Testis (tissue), 3 donors: ENCODE measurements around the gene WNT11. TPM values are rescaled to one million over a fixed set of nuclear protein-coding genes. Genes with fewer than 3 reads are reported as not detected.

ENCODE experiments used
- DNase-seq: peaks from one replicate; pipeline ENCODE4 v3.0.0-alpha.2; 2019
- H3K27ac ChIP-seq, 2 donors: fragments of 200-600 bp; sonication (generic); one replicate each; pipeline ENCODE4 v1.5.1; 2019
- H3K27me3 ChIP-seq: fragments of 200-600 bp; sonication (generic); one replicate; pipeline ENCODE4 v1.5.1; 2019
- H3K36me3 ChIP-seq: fragments of 200-600 bp; sonication (generic); one replicate; pipeline ENCODE4 v1.5.1; 2017; ENCODE audit warnings: low read depth; ENCODE audit errors: missing control alignments
- H3K4me1 ChIP-seq: fragments of 200-600 bp; sonication (generic); one replicate; pipeline ENCODE4 v1.5.1; 2019
- H3K4me3 ChIP-seq, 2 donors: fragments of 200-600 bp; sonication (generic); one replicate each; pipeline ENCODE4 v1.5.1; 2017 to 2019
- H3K9me3 ChIP-seq: fragments of 200-600 bp; sonication (generic); one replicate; pipeline ENCODE4 v1.5.1; 2017
- POLR2A ChIP-seq: fragments of 450-650 bp; IDR thresholded peaks from one replicate; pipeline ENCODE4 v1.6.1; 2017; ENCODE audit warnings: antibody characterized with exemption, mild to moderate bottlenecking, moderate library complexity
- WGBS, 2 donors: methylation state at CpG; one replicate each; pipeline ENCODE4 v1.1.5; 2018; 5-methylcytosine and 5-hydroxymethylcytosine counted together
- intact Hi-C: fragments of 100-400 bp; cut with DNase I; formaldehyde crosslinking; loops from one replicate; pipeline ENCODE4 v1.15.1; 2023; ENCODE audit warnings: low total_unique reads
- polyA plus RNA-seq: library from polyadenylated mRNA; stranded (reverse); fragments of 350-450 nt; fragmentation: Illumina TruSeq; extraction: RNeasy Lipid Tissue Mini Kit (QIAGEN cat#74804); gene quantifications from one replicate; pipeline ENCODE4 v1.2.3, GENCODE V29; 2014; ENCODE audit warnings: low read depth, low replicate concordance; ENCODE audit not compliant: insufficient read depth
- total RNA-seq, 2 donors: library from RNA; depleted of rRNA; stranded (reverse); fragments of >200 nt; gene quantifications; one replicate each; pipeline ENCODE4 v1.2.3, GENCODE V29; 2016
- TF ChIP-seq, protein P1 (sequence below), 3 experiments: fragments of 450-650 bp in 2 of 3; fragments of 200-600 bp in 1 of 3; sonication (generic) in 1 of 3; IDR thresholded peaks; one replicate each; pipeline ENCODE4 v1.5.1; 2016 to 2019; ENCODE audit warnings: antibody characterized with exemption in 3 of 3, mild to moderate bottlenecking in 2 of 3, moderate library complexity in 1 of 3

Gene WNT11
- total and polyA plus RNA-seq, 3 donors from 2014 or later, result 2.7 to 4.3 (median 2.8) TPM

GRCh38 chr11:76233196-76233921 lies 27.1 kb upstream of the WNT11 start:
- Histone ChIP-seq H3K4me1 (peaks cover 7% of the 10 kb centered on the region), H3K36me3 (no peaks in the 10 kb centered on the region), H3K9me3 (no peaks in the 10 kb centered on the region), H3K27me3 (no peaks in the 10 kb centered on the region), H3K4me3 (no peak overlapping the region), H3K27ac (no peak overlapping the region)
- WGBS, 2 donors, result 88% methylated on average over 9 of the region's 9 CpGs
- no peak for DNase-seq
- intact Hi-C loops, result no loop called here
- TF ChIP-seq, protein P1, sequence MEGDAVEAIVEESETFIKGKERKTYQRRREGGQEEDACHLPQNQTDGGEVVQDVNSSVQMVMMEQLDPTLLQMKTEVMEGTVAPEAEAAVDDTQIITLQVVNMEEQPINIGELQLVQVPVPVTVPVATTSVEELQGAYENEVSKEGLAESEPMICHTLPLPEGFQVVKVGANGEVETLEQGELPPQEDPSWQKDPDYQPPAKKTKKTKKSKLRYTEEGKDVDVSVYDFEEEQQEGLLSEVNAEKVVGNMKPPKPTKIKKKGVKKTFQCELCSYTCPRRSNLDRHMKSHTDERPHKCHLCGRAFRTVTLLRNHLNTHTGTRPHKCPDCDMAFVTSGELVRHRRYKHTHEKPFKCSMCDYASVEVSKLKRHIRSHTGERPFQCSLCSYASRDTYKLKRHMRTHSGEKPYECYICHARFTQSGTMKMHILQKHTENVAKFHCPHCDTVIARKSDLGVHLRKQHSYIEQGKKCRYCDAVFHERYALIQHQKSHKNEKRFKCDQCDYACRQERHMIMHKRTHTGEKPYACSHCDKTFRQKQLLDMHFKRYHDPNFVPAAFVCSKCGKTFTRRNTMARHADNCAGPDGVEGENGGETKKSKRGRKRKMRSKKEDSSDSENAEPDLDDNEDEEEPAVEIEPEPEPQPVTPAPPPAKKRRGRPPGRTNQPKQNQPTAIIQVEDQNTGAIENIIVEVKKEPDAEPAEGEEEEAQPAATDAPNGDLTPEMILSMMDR (IDR thresholded peaks at IDR 0.05), result no peak
- no peak for TF ChIP-seq POLR2A

- Histone ChIP-seq H3K4me3 (no peak overlapping the region), H3K27me3 (no peaks in the 10 kb centered on the region), H3K9me3 (no peaks in the 10 kb centered on the region), H3K27ac (no peak overlapping the region), H3K36me3 (no peaks in the 10 kb centered on the region), H3K4me1 (peaks cover 7% of the 10 kb centered on the region)
- DNase-seq, result no peak
- intact Hi-C loops, result no loop called here
- TF ChIP-seq, protein P1 (IDR thresholded peaks at IDR 0.05), result no peak
- TF ChIP-seq POLR2A, result no peak
- WGBS, 2 donors, result 71 to 83% methylated on average over 9 to 10 of the region's 10 CpGs
Observed at GRCh38 chr11:76232026-76232665, 25.8 kb upstream of the WNT11 start.

DNA sequence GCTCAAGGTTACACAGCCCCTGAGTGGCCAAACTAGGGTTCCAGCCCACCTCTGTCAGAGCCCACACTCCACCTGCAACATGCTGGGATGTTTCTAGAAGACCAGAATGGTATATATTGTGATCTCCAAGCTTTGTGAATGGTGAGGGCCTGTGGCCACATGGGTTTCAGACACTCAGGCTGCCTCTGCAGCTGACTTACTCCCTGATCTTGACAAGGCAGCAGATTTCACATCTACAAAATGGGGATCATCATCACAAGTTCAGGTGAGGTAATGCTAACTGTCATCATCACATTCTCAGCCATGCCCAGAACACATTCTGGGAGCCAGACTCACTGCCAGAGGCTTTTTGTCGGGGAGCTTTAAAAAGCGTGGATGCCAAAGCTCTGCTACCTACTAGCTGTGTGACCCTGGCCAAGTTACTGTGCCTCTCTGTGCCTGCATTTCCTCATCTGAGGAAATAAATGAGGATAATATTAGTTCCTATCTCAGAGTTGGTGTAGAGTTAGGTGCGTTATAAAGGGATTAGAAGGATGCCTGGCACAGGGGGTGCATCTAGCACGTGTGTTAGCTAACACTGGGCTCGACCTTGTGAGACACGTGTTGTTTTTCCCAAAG lies 24.9 kb upstream of the WNT11 start:
- intact Hi-C loops, result no loop called here
- no peak overlapping the region for H3K4me3 ChIP-seq
- TF ChIP-seq POLR2A, result no peak
- TF ChIP-seq, protein P1 (IDR thresholded peaks at IDR 0.05), result no peak
- no peaks in the 10 kb centered on the region for H3K27me3 ChIP-seq
- DNase-seq, result no peak
- H3K27ac ChIP-seq, result no peak overlapping the region
- WGBS, 2 donors, result 93 to 95% methylated on average over 6 of the region's 6 CpGs
- H3K36me3 ChIP-seq, result no peaks in the 10 kb centered on the region
- H3K9me3 ChIP-seq, result no peaks in the 10 kb centered on the region
- peaks cover 7% of the 10 kb centered on the region for H3K4me1 ChIP-seq

DNA sequence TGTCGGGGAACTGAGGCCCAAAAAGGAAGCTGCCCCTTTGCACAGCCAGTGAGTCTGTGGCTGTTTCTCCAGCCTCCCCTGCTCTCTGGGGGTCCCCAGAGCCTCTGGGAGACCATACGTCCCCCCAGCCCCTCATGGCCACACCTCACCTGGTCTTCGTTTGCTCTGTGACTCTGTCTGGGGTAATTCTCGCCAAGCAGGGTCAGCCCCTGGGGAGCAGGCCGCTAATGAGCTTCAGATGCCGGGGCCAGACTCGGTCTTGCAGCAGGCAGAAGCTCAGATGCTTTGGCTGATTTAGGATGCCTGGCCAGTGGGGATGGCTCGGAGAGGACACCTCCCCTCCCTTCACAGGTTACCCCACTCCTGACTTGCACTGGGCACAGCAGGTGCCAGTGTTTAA lies 24.1 kb upstream of the WNT11 start:
- H3K9me3 ChIP-seq, result no peaks in the 10 kb centered on the region
- H3K36me3 ChIP-seq, result no peaks in the 10 kb centered on the region
- intact Hi-C loops, result no loop called here
- peaks cover 7% of the 10 kb centered on the region for H3K4me1 ChIP-seq
- TF ChIP-seq, protein P1 (IDR thresholded peaks at IDR 0.05), result no peak
- no peak for TF ChIP-seq POLR2A
- no peak overlapping the region for H3K27ac ChIP-seq
- no peak overlapping the region for H3K4me3 ChIP-seq
- DNase-seq, result no peak
- WGBS, 2 donors, result 69 to 81% methylated on average over 7 to 8 of the region's 8 CpGs
- H3K27me3 ChIP-seq, result no peaks in the 10 kb centered on the region
